B cell (primary cell): ENCODE measurements around the gene TRMT11.

Experiments used
- CTCF ChIP-seq: fragments of 200-600 bp; IDR thresholded peaks from one replicate; pipeline ENCODE4 v1.8.0; 2022; ENCODE audit warnings: antibody characterized with exemption, mild to moderate bottlenecking
- EZH2 ChIP-seq: IDR thresholded peaks from 2 replicates; pipeline ENCODE4 v1.6.1; 2012; ENCODE audit warnings: borderline replicate concordance, low read depth, mild to moderate bottlenecking, moderate library complexity, low read length; ENCODE audit not compliant: insufficient read depth, poor library complexity, severe bottlenecking

GRCh38 chr6:126054258-126054702 is 67.9 kb downstream of the TRMT11 start:
- TF ChIP-seq CTCF (no peak), EZH2 (no peak)
